OCI-LY3 (cell line): ENCODE results near the gene PLXNB1.

Source experiments
- EZH2phosphoT487 ChIP-seq: fragments of 200-600 bp; shearing (Covaris generic); IDR thresholded peaks from 2 replicates; pipeline ENCODE4 v1.6.1; 2018; ENCODE audit warnings: antibody characterized with exemption, mixed run types, low read depth
- TF ChIP-seq, protein P1 (sequence below): fragments of 200-600, 300-600 bp; sonication (generic); IDR thresholded peaks from 2 replicates; pipeline ENCODE4 v1.5.1; 2014; ENCODE audit warnings: antibody characterized with exemption, low read length, low read depth

DNA sequence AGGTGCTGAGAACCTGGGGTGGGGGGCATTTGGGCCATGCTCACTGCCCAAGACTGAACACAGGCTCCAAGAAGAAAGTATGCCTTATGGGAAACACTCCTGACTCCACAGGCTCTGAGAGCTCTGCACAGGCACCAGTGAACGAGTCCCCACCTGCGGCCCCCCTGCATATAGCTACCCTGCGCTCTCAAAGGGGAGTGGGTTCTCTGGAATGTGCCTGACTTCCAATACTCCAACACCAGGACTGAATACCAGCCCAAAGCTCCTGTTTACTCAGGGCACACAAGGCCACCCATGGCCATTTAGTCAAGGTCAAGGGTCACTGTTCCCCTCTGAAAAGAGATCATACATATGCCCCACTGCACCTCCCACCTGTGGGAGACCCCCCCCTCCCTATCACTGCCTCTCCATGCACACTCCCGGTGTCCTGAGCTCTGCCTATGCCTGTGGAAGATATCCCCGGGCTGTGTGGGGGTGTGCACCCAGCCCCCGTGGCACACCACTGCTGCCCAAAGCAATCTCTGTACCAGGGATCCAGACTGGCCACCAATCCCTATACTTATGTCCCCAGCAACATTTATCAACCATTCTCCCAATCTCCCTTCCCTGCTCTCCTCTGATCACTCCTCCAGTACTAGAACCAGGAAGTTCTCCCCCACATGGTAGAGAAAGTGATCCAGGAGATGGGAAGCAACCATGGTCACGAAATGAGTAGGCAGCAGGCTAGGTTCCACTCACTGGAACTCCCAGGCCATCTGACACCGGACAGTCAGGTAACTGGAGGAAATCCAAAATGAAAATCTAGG is 1.5 kb upstream of the PLXNB1 start:
- TF ChIP-seq, protein P1, sequence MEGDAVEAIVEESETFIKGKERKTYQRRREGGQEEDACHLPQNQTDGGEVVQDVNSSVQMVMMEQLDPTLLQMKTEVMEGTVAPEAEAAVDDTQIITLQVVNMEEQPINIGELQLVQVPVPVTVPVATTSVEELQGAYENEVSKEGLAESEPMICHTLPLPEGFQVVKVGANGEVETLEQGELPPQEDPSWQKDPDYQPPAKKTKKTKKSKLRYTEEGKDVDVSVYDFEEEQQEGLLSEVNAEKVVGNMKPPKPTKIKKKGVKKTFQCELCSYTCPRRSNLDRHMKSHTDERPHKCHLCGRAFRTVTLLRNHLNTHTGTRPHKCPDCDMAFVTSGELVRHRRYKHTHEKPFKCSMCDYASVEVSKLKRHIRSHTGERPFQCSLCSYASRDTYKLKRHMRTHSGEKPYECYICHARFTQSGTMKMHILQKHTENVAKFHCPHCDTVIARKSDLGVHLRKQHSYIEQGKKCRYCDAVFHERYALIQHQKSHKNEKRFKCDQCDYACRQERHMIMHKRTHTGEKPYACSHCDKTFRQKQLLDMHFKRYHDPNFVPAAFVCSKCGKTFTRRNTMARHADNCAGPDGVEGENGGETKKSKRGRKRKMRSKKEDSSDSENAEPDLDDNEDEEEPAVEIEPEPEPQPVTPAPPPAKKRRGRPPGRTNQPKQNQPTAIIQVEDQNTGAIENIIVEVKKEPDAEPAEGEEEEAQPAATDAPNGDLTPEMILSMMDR: no peak
- TF ChIP-seq EZH2phosphoT487: no peak
